K562 (cell line): Measurements from ENCODE around the gene LRRC71. TPM values are rescaled to one million over a fixed set of nuclear protein-coding genes. Genes with fewer than 3 reads are reported as not detected.

ENCODE experiments used
- CGGBP1 ChIP-seq: fragments of 250-450 bp; sonication (Bioruptor Pico); IDR thresholded peaks from 2 replicates; pipeline ENCODE4 v1.9.0; 2021; ENCODE audit warnings: mild to moderate bottlenecking
- CTCF ChIP-seq, 3 experiments: IDR thresholded peaks in 2 of 3; conservative IDR thresholded peaks in 1 of 3; 2 replicates each; pipeline ENCODE4 v1.5.1; 2011 to 2012; ENCODE audit warnings: low read length in 3 of 3, mild to moderate bottlenecking in 3 of 3, control low read depth in 2 of 3, improper control_type of control experiment in 1 of 3, inconsistent platforms in 1 of 3, low read depth in 1 of 3, mixed read lengths in 1 of 3, moderate library complexity in 1 of 3; ENCODE audit not compliant: insufficient read depth in 2 of 3
- E2F8 ChIP-seq: fragments of 450-650 bp; IDR thresholded peaks from 2 replicates; pipeline ENCODE4 v1.7.1; 2018; ENCODE audit warnings: mild to moderate bottlenecking, low read depth; ENCODE audit not compliant: partially characterized antibody
- FOXA1 ChIP-seq: fragments of 450-650 bp; IDR thresholded peaks from 2 replicates; pipeline ENCODE4 v1.6.1; 2016; ENCODE audit warnings: mild to moderate bottlenecking, borderline replicate concordance
- FOXP1 ChIP-seq: sonication (generic); formaldehyde crosslinking; IDR thresholded peaks from 2 replicates; pipeline ENCODE4 v1.8.0; 2022; ENCODE audit warnings: mild to moderate bottlenecking, missing genetic modification reagents
- GTF2F1 ChIP-seq: IDR thresholded peaks from 2 replicates; pipeline ENCODE4 v1.6.1; 2011; ENCODE audit warnings: low read depth, low read length, improper control_type of control experiment
- HIVEP1 ChIP-seq: fragments of 250-450 bp; sonication (Bioruptor Pico); IDR thresholded peaks from 2 replicates; pipeline ENCODE4 v1.4.0; 2020; ENCODE audit warnings: mild to moderate bottlenecking
- HMGXB4 ChIP-seq: sonication (generic); formaldehyde crosslinking; IDR thresholded peaks from 2 replicates; pipeline ENCODE4 v1.8.1; 2023; ENCODE audit warnings: mild to moderate bottlenecking, missing genetic modification reagents
- HNRNPLL ChIP-seq: fragments of 200-400 bp; formaldehyde crosslinking; IDR thresholded peaks from 2 replicates; pipeline ENCODE4 v1.6.1; 2017; ENCODE audit warnings: low read length, low read depth, mild to moderate bottlenecking; ENCODE audit not compliant: poor library complexity, severe bottlenecking
- KLF1 ChIP-seq: fragments of 450-650 bp; IDR thresholded peaks from 2 replicates; pipeline ENCODE4 v1.6.1; 2016; ENCODE audit warnings: missing genetic modification characterization, missing compliant biosample characterization
- MAZ ChIP-seq, 2 experiments: fragments of 450-650 bp in 1 of 2; sonication (generic) in 1 of 2; formaldehyde crosslinking; IDR thresholded peaks in 1 of 2; conservative IDR thresholded peaks in 1 of 2; 2 replicates each; pipeline versions ENCODE4 v1.4.0 to v1.5.0; 2020; ENCODE audit warnings: mild to moderate bottlenecking in 1 of 2, missing genetic modification reagents in 1 of 2
- MECOM ChIP-seq: fragments of 250-450 bp; sonication (Bioruptor Pico); IDR thresholded peaks from 2 replicates; pipeline ENCODE4 v1.8.0; 2022; ENCODE audit warnings: inconsistent platforms
- RNF2 ChIP-seq: sonication (generic); IDR thresholded peaks from 2 replicates; pipeline ENCODE4 v1.6.1; 2016
- THAP12 ChIP-seq: fragments of 250-450 bp; sonication (Bioruptor Pico); IDR thresholded peaks from 2 replicates; pipeline ENCODE4 v1.9.0; 2021; ENCODE audit warnings: mild to moderate bottlenecking, inconsistent platforms
- U2AF2 ChIP-seq: fragments of 200-400 bp; formaldehyde crosslinking; optimal IDR thresholded peaks from 2 replicates; pipeline ENCODE3; 2017; ENCODE audit warnings: low read depth, mild to moderate bottlenecking, low read length
- ZBTB17 ChIP-seq: fragments of 450-650 bp; formaldehyde crosslinking; IDR thresholded peaks from 2 replicates; pipeline ENCODE4 v1.4.0; 2020; ENCODE audit warnings: mild to moderate bottlenecking
- ZNF165 ChIP-seq: fragments of 250-450 bp; sonication (Bioruptor Pico); IDR thresholded peaks from 2 replicates; pipeline ENCODE4 v1.4.0; 2020; ENCODE audit warnings: borderline replicate concordance
- ZNF23 ChIP-seq: fragments of 250-450 bp; sonication (Bioruptor Pico); IDR thresholded peaks from 2 replicates; pipeline ENCODE4 v1.4.0; 2020; ENCODE audit warnings: mild to moderate bottlenecking
- ZNF354B ChIP-seq: fragments of 250-450 bp; sonication (Bioruptor Pico); IDR thresholded peaks from 2 replicates; pipeline ENCODE4 v1.4.0; 2020
- polyA plus RNA-seq, 8 experiments: library from polyadenylated mRNA; depleted of rRNA in 4 of 8; stranded (reverse) in 5 of 8; unstranded in 3 of 8; fragments of >200 nt; fragmentation: Nextera tagmentation in 2 of 8; fragmentation: Illumina TruSeq in 1 of 8; extraction: Ambion mirVana in 2 of 8; extraction: Trizol in 1 of 8; gene quantifications; 2 replicates each; pipeline versions ENCODE4 v1.2.1 to v1.2.3, GENCODE V29; 2011 to 2014; ENCODE audit warnings: inconsistent platforms in 1 of 8, missing spikeins in 1 of 8
- total RNA-seq, 7 experiments: library from RNA; depleted of rRNA in 6 of 7; stranded (reverse); fragments of >200 nt in 6 of 7; fragmentation: Illumina TruSeq in 2 of 7; extraction: Trizol in 2 of 7; gene quantifications; 2 replicates each; pipeline versions ENCODE4 v1.2.1 to v1.2.3, GENCODE V29; 2011 to 2021; ENCODE audit warnings: low replicate concordance in 1 of 7

Gene LRRC71
- total and polyA plus RNA-seq, 9 of the 15 experiments (the other 6 are each of a cell fraction or from before 2014, with no cell fraction given), result 0.06 to 1.2 (median 0.51) TPM; not detected in 1

GRCh38 chr1:156910309-156910782 is 10.1 kb upstream of the LRRC71 start (continued):
- TF ChIP-seq E2F8, result no peak
- peak; percentile 72 to 82 (median 76) for TF ChIP-seq CTCF (IDR thresholded peaks at IDR 0.05 in 2 of 3, conservative IDR thresholded peaks at IDR 0.05 in 1 of 3; ENCODE audit: insufficient read depth in 2 of 3, low read depth in 1 of 3, low read length in 3 of 3)
- TF ChIP-seq MECOM (CRISPR knock-in tag), result no peak
- TF ChIP-seq ZNF23, result no peak
- TF ChIP-seq RNF2, result no peak
- no peak for TF ChIP-seq HMGXB4 (CRISPR knock-in tag)
- no peak for TF ChIP-seq THAP12 (CRISPR knock-in tag)
- TF ChIP-seq KLF1 (tag), result no peak
- TF ChIP-seq HNRNPLL, result no peak
- TF ChIP-seq HIVEP1 (CRISPR knock-in tag), result no peak
- no peak for TF ChIP-seq ZNF354B
- no peak for TF ChIP-seq CGGBP1 (CRISPR knock-in tag)
- TF ChIP-seq ZBTB17 (CRISPR knock-in tag), result 0 out of 2 replicates have a peak, but pooled peaks have one; percentile 24
- TF ChIP-seq GTF2F1, result no peak
- peak in 1 of 2 experiments; percentile 77; a peak in 2 of 4 replicates for TF ChIP-seq MAZ (CRISPR knock-in tag; conservative IDR thresholded peaks at IDR 0.05 in 1 of 2, IDR thresholded peaks at IDR 0.05 in 1 of 2)
- no peak for TF ChIP-seq U2AF2
- 0 out of 2 replicates have a peak, but pooled peaks have one; percentile 37 for TF ChIP-seq FOXP1 (CRISPR knock-in tag)
- no peak for TF ChIP-seq ZNF165 (CRISPR knock-in tag)
- no peak for TF ChIP-seq FOXA1
